ENCODE results near the gene METRN.

- TF ChIP-seq POLR2AphosphoS5 (IDR thresholded peaks at IDR 0.05; ENCODE audit: low read depth, low read length) (no peak), POLR2A (IDR thresholded peaks at IDR 0.05; ENCODE audit: low read depth, low read length) (no peak), TAF1 (IDR thresholded peaks at IDR 0.05; ENCODE audit: borderline replicate concordance, low read depth, low read length) (no peak)
Measured at GRCh38 chr16:702341-702740, 12.6 kb upstream of the METRN start.

All from GM12892 (cell line).